K562 (cell line): Measurements from ENCODE around the gene CHMP3. TPM values are rescaled to one million over a fixed set of nuclear protein-coding genes. Genes with fewer than 3 reads are reported as not detected.

Experiments used
- ATAC-seq: fragments of 200-7000 bp; cut with Tn5 transposase; 3 replicates; pipeline ENCODE4 v1.9.1; 2020; ENCODE audit warnings: moderate library complexity
- BruUV-seq: library from RNA; stranded (reverse); fragments of 400-500 nt; replicated peaks from 2 replicates; lab custom pipeline; 2021; lab: Mats Ljungman, UMichigan
- CTCF ChIA-PET: fragments of 300-600 bp; formaldehyde crosslinking; extraction: SDS; loops from one replicate; lab custom pipeline; 2021; ENCODE audit warnings: low intra/inter-chr PET ratio; lab: Yijun Ruan, JAX
- POLR2A ChIA-PET: fragments of 300-600, 350-650 bp; sonication (Branson Sonifier 250); formaldehyde crosslinking; extraction: SDS; loops from one replicate; lab custom pipeline; 2021; ENCODE audit warnings: antibody characterized with exemption, inconsistent platforms; lab: Yijun Ruan, JAX
- DNase-seq, 4 experiments: peaks; one replicate each; pipeline versions ENCODE4 v3.0.0 to v3.0.0-alpha.2; 2011 to 2018; ENCODE audit warnings: low spot score in 3 of 4, mixed read lengths in 3 of 4; ENCODE audit errors: extremely low read depth in 1 of 4
- FAIRE-seq: peaks from 2 replicates; lab custom pipeline; 2011; peaks lifted over from hg19 to GRCh38; lab: Jason Lieb, UNC
- H2AFZ ChIP-seq: 2 replicates; pipeline ENCODE4 v1.6.0; 2011; ENCODE audit warnings: low read depth, low read length, control low read depth, inconsistent platforms
- H3K27ac ChIP-seq: fragments of 200-600 bp; 3 replicates; pipeline ENCODE4 v1.8.0; 2011; ENCODE audit warnings: low read depth, mild to moderate bottlenecking, control low read depth, inconsistent platforms, low read length, moderate library complexity, mixed read lengths; ENCODE audit errors: extremely low read depth
- H3K27me3 ChIP-seq, 2 experiments: fragments of 300-600 bp in 1 of 2; 2 replicates in 1 of 2; 3 replicates in 1 of 2; pipeline versions ENCODE4 v1.6.0 to v1.8.0; 2011; ENCODE audit warnings: inconsistent platforms in 2 of 2, low read length in 2 of 2, mild to moderate bottlenecking in 1 of 2, mixed read lengths in 1 of 2, moderate library complexity in 1 of 2; ENCODE audit not compliant: control insufficient read depth in 2 of 2, insufficient read depth in 2 of 2
- H3K36me3 ChIP-seq: fragments of 300-600 bp; 3 replicates; pipeline ENCODE4 v1.8.0; 2011; ENCODE audit warnings: mild to moderate bottlenecking, low read length, inconsistent platforms; ENCODE audit not compliant: control insufficient read depth, insufficient read depth
- H3K4me1 ChIP-seq, 2 experiments: fragments of 200-600 bp in 1 of 2; replicated peaks in 1 of 2; 2 replicates in 1 of 2; 3 replicates in 1 of 2; pipeline versions ENCODE4 v1.5.1 to v1.8.0; 2011; ENCODE audit warnings: inconsistent platforms in 2 of 2, low read length in 2 of 2, mild to moderate bottlenecking in 1 of 2, mixed read lengths in 1 of 2, moderate library complexity in 1 of 2; ENCODE audit not compliant: control insufficient read depth in 2 of 2, insufficient read depth in 2 of 2
- H3K4me2 ChIP-seq: 2 replicates; pipeline ENCODE4 v1.6.1; 2011; ENCODE audit warnings: low read length, control low read depth, inconsistent platforms, mixed read lengths; ENCODE audit not compliant: insufficient read depth
- H3K4me3 ChIP-seq: fragments of 200-600 bp; sonication (generic), shearing (Covaris generic); 2 replicates; pipeline ENCODE4 v1.5.1; 2016; ENCODE audit warnings: control low read depth, inconsistent platforms
- H3K79me2 ChIP-seq: fragments of 200-600 bp; 3 replicates; pipeline ENCODE4 v1.8.0; 2011; ENCODE audit warnings: low read length, inconsistent platforms; ENCODE audit not compliant: control insufficient read depth, insufficient read depth
- H3K9ac ChIP-seq, 2 experiments: 2 replicates each; pipeline versions ENCODE4 v1.6.0 to v1.6.1; 2011; ENCODE audit warnings: low read depth in 2 of 2, low read length in 2 of 2, control low read depth in 1 of 2, inconsistent platforms in 1 of 2, mild to moderate bottlenecking in 1 of 2, mixed read lengths in 1 of 2; ENCODE audit not compliant: insufficient read depth in 1 of 2
- H3K9me1 ChIP-seq: one replicate; pipeline ENCODE4 v1.6.0; 2011; ENCODE audit warnings: inconsistent platforms, mild to moderate bottlenecking, low read length, moderate library complexity; ENCODE audit not compliant: control insufficient read depth, insufficient read depth
- H3K9me3 ChIP-seq: replicated peaks from 2 replicates; pipeline ENCODE4 v1.5.1; 2011; ENCODE audit warnings: low read depth, low read length, inconsistent platforms; ENCODE audit not compliant: control insufficient read depth, insufficient read depth
- H4K20me1 ChIP-seq: replicated peaks from 2 replicates; pipeline ENCODE4 v1.6.1; 2011; ENCODE audit warnings: low read length, inconsistent platforms, mixed read lengths; ENCODE audit not compliant: control insufficient read depth, insufficient read depth
- CTCF ChIP-seq, 3 experiments: IDR thresholded peaks in 2 of 3; conservative IDR thresholded peaks in 1 of 3; 2 replicates each; pipeline ENCODE4 v1.5.1; 2011 to 2012; ENCODE audit warnings: low read length in 3 of 3, mild to moderate bottlenecking in 3 of 3, control low read depth in 2 of 3, improper control_type of control experiment in 1 of 3, inconsistent platforms in 1 of 3, low read depth in 1 of 3, mixed read lengths in 1 of 3, moderate library complexity in 1 of 3; ENCODE audit not compliant: insufficient read depth in 2 of 3
- RAD21 ChIP-seq, 2 experiments: fragments of 250-450 bp in 1 of 2; fragments of 450-650 bp in 1 of 2; sonication (Bioruptor Pico) in 1 of 2; formaldehyde crosslinking in 1 of 2; IDR thresholded peaks in 1 of 2; conservative IDR thresholded peaks in 1 of 2; 2 replicates each; pipeline versions ENCODE4 v1.4.0 to v1.8.0; 2020 to 2022; ENCODE audit warnings: mild to moderate bottlenecking in 2 of 2, moderate library complexity in 1 of 2
- WGBS: fragments of 100-300 bp; shearing (Covaris generic); methylation state at CpG from one replicate; pipeline ENCODE4 v1.1.6; 2016; ENCODE audit warnings: low coverage, mixed read lengths; ENCODE audit not compliant: insufficient coverage; ENCODE audit errors: missing lambda C conversion rate; 5-methylcytosine and 5-hydroxymethylcytosine counted together
- in situ Hi-C: fragments of 300-500 bp; cut with MboI; formaldehyde crosslinking; loops from 4 replicates; pipeline ENCODE4 v1.15.0; 2018; ENCODE audit warnings: inconsistent platforms, mixed read lengths
- intact Hi-C: fragments of 100-400 bp; cut with micrococcal nuclease; formaldehyde crosslinking; loops from 2 replicates; pipeline ENCODE4 v1.14.2; 2022
- polyA plus RNA-seq, 8 experiments: library from polyadenylated mRNA; depleted of rRNA in 4 of 8; stranded (reverse) in 5 of 8; unstranded in 3 of 8; fragments of >200 nt; fragmentation: Nextera tagmentation in 2 of 8; fragmentation: Illumina TruSeq in 1 of 8; extraction: Ambion mirVana in 2 of 8; extraction: Trizol in 1 of 8; gene quantifications; 2 replicates each; pipeline versions ENCODE4 v1.2.1 to v1.2.3, GENCODE V29; 2011 to 2014; ENCODE audit warnings: inconsistent platforms in 1 of 8, missing spikeins in 1 of 8
- total RNA-seq, 7 experiments: library from RNA; depleted of rRNA in 6 of 7; stranded (reverse); fragments of >200 nt in 6 of 7; fragmentation: Illumina TruSeq in 2 of 7; extraction: Trizol in 2 of 7; gene quantifications; 2 replicates each; pipeline versions ENCODE4 v1.2.1 to v1.2.3, GENCODE V29; 2011 to 2021; ENCODE audit warnings: low replicate concordance in 1 of 7
- TF ChIP-seq, protein P1 (sequence below): sonication (generic); formaldehyde crosslinking; IDR thresholded peaks from 2 replicates; pipeline ENCODE4 v1.8.0; 2023; ENCODE audit warnings: mild to moderate bottlenecking, missing genetic modification reagents

Gene CHMP3
- total and polyA plus RNA-seq, 9 of the 15 experiments (the other 6 are each of a cell fraction or from before 2014, with no cell fraction given) = 20.6 to 52.5 (median 31.7) TPM

GRCh38 chr2:86487062-86487461 is 76.2 kb downstream of the CHMP3 start:
- Histone ChIP-seq H3K27ac (no peak overlapping the region), H3K36me3 (peaks cover 97% of the 10 kb centered on the region), H3K4me3 (no peak overlapping the region), H3K9me1 (no peaks in the 10 kb centered on the region), H3K27me3 (no peaks in the 10 kb centered on the region), H3K79me2 (no peaks in the 10 kb centered on the region), H3K4me1 (no peaks in the 10 kb centered on the region), H4K20me1 (no peaks in the 10 kb centered on the region), H2AFZ (no peak overlapping the region), H3K9ac (no peak overlapping the region), H3K9me3 (no peaks in the 10 kb centered on the region), H3K4me2 (no peak overlapping the region)
- DNase-seq (no peak), ATAC-seq (no peak), FAIRE-seq (no peak)
- 100% methylated on average over 2 of the region's 2 CpGs for WGBS
- intact Hi-C loops (no loop called here), in situ Hi-C loops (no loop called here)
- ChIA-PET POLR2A (interaction anchor here (0.6 to 2.1 kb wide), 3 partner anchors 14 to 222 kb away, joined by 3 to 6 read pairs (median 3); no protein-coding TSS in a partner anchor), CTCF (no interaction called here)
- no TSS peak for BruUV-seq
- TF ChIP-seq RAD21 (CRISPR knock-in tag; conservative IDR thresholded peaks at IDR 0.05 in 1 of 2, IDR thresholded peaks at IDR 0.05 in 1 of 2) (peak in 1 of 2 experiments; percentile 48; a peak in 3 of 4 replicates), CTCF (IDR thresholded peaks at IDR 0.05 in 2 of 3, conservative IDR thresholded peaks at IDR 0.05 in 1 of 3; ENCODE audit: insufficient read depth in 2 of 3, low read depth in 1 of 3, low read length in 3 of 3) (peak in 1 of 3 experiments; percentile 26; a peak in 2 of 6 replicates)
- TF ChIP-seq, protein P1, sequence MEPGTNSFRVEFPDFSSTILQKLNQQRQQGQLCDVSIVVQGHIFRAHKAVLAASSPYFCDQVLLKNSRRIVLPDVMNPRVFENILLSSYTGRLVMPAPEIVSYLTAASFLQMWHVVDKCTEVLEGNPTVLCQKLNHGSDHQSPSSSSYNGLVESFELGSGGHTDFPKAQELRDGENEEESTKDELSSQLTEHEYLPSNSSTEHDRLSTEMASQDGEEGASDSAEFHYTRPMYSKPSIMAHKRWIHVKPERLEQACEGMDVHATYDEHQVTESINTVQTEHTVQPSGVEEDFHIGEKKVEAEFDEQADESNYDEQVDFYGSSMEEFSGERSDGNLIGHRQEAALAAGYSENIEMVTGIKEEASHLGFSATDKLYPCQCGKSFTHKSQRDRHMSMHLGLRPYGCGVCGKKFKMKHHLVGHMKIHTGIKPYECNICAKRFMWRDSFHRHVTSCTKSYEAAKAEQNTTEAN (CRISPR knock-in tag) = no peak
